ENCODE measurements around the gene FGF14.
A peak's percentile ranks its signal among the peaks of the same experiment; 100 is the strongest.

Gene FGF14

DNA sequence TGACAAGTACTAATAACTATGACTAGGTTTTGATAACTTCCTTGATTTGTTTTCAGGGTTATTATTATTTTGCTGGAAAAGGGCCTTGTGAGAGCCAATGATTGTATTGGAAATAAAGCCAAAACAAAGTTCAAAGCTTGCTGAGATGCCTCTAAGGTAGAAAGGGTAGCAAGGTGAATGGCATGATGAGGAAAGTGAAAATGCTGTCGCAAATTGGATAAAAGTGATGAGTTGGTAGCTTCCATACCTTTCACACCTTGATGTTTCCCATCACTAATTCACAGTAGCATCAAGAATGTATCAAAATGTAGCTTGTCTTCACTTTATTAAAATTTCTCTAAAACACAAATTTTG is 259.4 kb downstream of the FGF14 start:
- Histone ChIP-seq H3K36me3 (ENCODE audit: control insufficient read depth in 2 of 2, insufficient read depth in 1 of 2, low read length in 2 of 2) (no peaks in the 10 kb centered on the region), H3K4me1 (ENCODE audit: control insufficient read depth, insufficient read depth, low read length) (no peaks in the 10 kb centered on the region), H3K9me3 (ENCODE audit: control insufficient read depth, insufficient read depth, low read depth, low read length) (no peaks in the 10 kb centered on the region), H3K27ac (ENCODE audit: extremely low read depth, low read depth, low read length) (no peak overlapping the region), H3K4me3 (ENCODE audit: low read depth, low read length) (no peak overlapping the region)
- TF ChIP-seq ZNF843 (tag by site-specific recombination; IDR thresholded peaks at IDR 0.05) (no peak), ZFP41 (tag by site-specific recombination; IDR thresholded peaks at IDR 0.05; ENCODE audit: borderline replicate concordance) (no peak), ZNF350 (tag by site-specific recombination; IDR thresholded peaks at IDR 0.05) (no peak), ZNF37A (tag by site-specific recombination; IDR thresholded peaks at IDR 0.05) (no peak), ZNF324 (tag by site-specific recombination; IDR thresholded peaks at IDR 0.05) (no peak), ZNF747 (tag by site-specific recombination; IDR thresholded peaks at IDR 0.05) (no peak), ZNF473 (tag by site-specific recombination; IDR thresholded peaks at IDR 0.05) (no peak), BCL11A (tag by site-specific recombination; IDR thresholded peaks at IDR 0.05; ENCODE audit: low read depth) (no peak), ZNF133 (tag by site-specific recombination; IDR thresholded peaks at IDR 0.05) (no peak), SP3 (tag by site-specific recombination; IDR thresholded peaks at IDR 0.05) (no peak), ZNF221 (tag by site-specific recombination; IDR thresholded peaks at IDR 0.05; ENCODE audit: borderline replicate concordance) (no peak)
- TF ChIP-seq, protein P1, sequence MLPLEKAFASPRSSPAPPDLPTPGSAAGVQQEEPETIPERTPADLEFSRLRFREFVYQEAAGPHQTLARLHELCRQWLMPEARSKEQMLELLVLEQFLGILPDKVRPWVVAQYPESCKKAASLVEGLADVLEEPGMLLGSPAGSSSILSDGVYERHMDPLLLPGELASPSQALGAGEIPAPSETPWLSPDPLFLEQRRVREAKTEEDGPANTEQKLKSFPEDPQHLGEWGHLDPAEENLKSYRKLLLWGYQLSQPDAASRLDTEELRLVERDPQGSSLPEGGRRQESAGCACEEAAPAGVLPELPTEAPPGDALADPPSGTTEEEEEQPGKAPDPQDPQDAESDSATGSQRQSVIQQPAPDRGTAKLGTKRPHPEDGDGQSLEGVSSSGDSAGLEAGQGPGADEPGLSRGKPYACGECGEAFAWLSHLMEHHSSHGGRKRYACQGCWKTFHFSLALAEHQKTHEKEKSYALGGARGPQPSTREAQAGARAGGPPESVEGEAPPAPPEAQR (tag by site-specific recombination; IDR thresholded peaks at IDR 0.05), result no peak
- TF ChIP-seq, protein P2, sequence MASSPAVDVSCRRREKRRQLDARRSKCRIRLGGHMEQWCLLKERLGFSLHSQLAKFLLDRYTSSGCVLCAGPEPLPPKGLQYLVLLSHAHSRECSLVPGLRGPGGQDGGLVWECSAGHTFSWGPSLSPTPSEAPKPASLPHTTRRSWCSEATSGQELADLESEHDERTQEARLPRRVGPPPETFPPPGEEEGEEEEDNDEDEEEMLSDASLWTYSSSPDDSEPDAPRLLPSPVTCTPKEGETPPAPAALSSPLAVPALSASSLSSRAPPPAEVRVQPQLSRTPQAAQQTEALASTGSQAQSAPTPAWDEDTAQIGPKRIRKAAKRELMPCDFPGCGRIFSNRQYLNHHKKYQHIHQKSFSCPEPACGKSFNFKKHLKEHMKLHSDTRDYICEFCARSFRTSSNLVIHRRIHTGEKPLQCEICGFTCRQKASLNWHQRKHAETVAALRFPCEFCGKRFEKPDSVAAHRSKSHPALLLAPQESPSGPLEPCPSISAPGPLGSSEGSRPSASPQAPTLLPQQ (tag by site-specific recombination; IDR thresholded peaks at IDR 0.05), result no peak
- TF ChIP-seq, protein P3, sequence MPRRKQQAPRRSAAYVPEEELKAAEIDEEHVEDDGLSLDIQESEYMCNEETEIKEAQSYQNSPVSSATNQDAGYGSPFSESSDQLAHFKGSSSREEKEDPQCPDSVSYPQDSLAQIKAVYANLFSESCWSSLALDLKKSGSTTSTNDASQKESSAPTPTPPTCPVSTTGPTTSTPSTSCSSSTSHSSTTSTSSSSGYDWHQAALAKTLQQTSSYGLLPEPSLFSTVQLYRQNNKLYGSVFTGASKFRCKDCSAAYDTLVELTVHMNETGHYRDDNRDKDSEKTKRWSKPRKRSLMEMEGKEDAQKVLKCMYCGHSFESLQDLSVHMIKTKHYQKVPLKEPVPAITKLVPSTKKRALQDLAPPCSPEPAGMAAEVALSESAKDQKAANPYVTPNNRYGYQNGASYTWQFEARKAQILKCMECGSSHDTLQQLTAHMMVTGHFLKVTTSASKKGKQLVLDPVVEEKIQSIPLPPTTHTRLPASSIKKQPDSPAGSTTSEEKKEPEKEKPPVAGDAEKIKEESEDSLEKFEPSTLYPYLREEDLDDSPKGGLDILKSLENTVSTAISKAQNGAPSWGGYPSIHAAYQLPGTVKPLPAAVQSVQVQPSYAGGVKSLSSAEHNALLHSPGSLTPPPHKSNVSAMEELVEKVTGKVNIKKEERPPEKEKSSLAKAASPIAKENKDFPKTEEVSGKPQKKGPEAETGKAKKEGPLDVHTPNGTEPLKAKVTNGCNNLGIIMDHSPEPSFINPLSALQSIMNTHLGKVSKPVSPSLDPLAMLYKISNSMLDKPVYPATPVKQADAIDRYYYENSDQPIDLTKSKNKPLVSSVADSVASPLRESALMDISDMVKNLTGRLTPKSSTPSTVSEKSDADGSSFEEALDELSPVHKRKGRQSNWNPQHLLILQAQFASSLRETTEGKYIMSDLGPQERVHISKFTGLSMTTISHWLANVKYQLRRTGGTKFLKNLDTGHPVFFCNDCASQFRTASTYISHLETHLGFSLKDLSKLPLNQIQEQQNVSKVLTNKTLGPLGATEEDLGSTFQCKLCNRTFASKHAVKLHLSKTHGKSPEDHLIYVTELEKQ (tag by site-specific recombination; IDR thresholded peaks at IDR 0.05; ENCODE audit: borderline replicate concordance), result no peak
- POLR2A ChIA-PET, result no interaction called here
- CTCF ChIA-PET, result interaction anchor here (0.6 to 1.9 kb wide), 8 partner anchors 57 to 868 kb away, joined by 3 to 8 read pairs (median 3); no protein-coding TSS in a partner anchor

DNA sequence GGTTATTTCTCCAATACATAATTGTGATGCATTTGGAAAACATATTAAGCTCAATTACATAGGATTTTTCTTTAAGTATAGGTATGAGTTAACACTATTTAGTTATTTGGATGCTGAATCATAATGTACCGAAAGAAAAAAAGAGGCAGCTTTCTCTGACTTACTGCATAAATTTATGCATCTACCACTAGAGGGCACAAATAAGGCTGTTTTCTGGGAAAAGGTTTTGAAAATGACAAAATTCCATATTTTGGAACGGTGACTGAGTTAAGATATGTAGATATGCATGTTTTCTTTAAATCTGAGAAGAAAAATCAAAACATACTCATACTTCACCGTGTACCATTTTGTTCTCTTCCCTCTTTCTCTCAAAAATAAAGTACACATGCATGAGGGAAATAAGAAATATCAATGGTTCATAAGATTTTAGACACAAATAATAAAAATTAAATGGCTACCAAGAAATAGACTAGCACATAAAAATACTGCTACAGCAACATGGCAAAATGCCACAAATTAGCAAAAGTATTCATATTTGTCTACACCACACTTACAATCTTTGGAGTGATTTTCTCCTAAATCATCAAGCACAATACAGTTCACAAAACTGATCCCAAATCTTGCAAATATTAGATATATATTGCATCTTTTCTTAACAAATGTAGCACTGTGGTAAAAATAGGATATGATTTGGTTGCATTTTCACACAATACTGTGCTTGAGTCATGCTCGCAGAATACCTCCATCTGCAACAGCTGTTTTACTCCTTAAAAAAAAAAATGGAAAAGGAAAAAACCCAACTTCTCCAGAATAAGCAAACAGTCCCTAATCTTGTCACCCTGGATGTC is 260.0 kb downstream of the FGF14 start:
- TF ChIP-seq ZNF548 (tag by site-specific recombination; IDR thresholded peaks at IDR 0.05), result no peak
- TF ChIP-seq ZNF654 (tag by site-specific recombination; IDR thresholded peaks at IDR 0.05; ENCODE audit: low read depth), result 0 out of 2 replicates have a peak, but pooled peaks have one; percentile 17
- TF ChIP-seq, protein P4, sequence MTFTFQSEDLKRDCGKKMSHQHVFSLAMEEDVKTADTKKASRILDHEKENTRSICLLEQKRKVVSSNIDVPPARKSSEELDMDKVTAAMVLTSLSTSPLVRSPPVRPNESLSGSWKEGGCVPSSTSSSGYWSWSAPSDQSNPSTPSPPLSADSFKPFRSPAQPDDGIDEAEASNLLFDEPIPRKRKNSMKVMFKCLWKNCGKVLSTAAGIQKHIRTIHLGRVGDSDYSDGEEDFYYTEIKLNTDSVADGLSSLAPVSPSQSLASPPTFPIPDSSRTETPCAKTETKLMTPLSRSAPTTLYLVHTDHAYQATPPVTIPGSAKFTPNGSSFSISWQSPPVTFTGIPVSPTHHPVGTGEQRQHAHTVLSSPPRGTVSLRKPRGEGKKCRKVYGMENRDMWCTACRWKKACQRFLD (tag by site-specific recombination; IDR thresholded peaks at IDR 0.05), result no peak
- TF ChIP-seq, protein P5, sequence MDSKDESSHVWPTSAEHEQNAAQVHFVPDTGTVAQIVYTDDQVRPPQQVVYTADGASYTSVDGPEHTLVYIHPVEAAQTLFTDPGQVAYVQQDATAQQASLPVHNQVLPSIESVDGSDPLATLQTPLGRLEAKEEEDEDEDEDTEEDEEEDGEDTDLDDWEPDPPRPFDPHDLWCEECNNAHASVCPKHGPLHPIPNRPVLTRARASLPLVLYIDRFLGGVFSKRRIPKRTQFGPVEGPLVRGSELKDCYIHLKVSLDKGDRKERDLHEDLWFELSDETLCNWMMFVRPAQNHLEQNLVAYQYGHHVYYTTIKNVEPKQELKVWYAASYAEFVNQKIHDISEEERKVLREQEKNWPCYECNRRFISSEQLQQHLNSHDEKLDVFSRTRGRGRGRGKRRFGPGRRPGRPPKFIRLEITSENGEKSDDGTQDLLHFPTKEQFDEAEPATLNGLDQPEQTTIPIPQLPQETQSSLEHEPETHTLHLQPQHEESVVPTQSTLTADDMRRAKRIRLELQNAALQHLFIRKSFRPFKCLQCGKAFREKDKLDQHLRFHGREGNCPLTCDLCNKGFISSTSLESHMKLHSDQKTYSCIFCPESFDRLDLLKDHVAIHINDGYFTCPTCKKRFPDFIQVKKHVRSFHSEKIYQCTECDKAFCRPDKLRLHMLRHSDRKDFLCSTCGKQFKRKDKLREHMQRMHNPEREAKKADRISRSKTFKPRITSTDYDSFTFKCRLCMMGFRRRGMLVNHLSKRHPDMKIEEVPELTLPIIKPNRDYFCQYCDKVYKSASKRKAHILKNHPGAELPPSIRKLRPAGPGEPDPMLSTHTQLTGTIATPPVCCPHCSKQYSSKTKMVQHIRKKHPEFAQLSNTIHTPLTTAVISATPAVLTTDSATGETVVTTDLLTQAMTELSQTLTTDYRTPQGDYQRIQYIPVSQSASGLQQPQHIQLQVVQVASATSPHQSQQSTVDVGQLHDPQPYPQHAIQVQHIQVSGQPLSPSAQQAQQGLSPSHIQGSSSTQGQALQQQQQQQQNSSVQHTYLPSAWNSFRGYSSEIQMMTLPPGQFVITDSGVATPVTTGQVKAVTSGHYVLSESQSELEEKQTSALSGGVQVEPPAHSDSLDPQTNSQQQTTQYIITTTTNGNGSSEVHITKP (tag by site-specific recombination; IDR thresholded peaks at IDR 0.05), result no peak
- TF ChIP-seq, protein P6, sequence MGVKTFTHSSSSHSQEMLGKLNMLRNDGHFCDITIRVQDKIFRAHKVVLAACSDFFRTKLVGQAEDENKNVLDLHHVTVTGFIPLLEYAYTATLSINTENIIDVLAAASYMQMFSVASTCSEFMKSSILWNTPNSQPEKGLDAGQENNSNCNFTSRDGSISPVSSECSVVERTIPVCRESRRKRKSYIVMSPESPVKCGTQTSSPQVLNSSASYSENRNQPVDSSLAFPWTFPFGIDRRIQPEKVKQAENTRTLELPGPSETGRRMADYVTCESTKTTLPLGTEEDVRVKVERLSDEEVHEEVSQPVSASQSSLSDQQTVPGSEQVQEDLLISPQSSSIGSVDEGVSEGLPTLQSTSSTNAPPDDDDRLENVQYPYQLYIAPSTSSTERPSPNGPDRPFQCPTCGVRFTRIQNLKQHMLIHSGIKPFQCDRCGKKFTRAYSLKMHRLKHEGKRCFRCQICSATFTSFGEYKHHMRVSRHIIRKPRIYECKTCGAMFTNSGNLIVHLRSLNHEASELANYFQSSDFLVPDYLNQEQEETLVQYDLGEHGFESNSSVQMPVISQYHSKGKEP (tag by site-specific recombination; IDR thresholded peaks at IDR 0.05), result no peak
- no peak for TF ChIP-seq ZNF324 (tag by site-specific recombination; IDR thresholded peaks at IDR 0.05)
- no peak for TF ChIP-seq SETDB1 (IDR thresholded peaks at IDR 0.05; ENCODE audit: insufficient read length, low read length)
- Histone ChIP-seq H3K9me3 (ENCODE audit: control insufficient read depth, insufficient read depth, low read depth, low read length) (no peaks in the 10 kb centered on the region), H3K4me3 (ENCODE audit: low read depth, low read length) (no peak overlapping the region), H3K36me3 (ENCODE audit: control insufficient read depth in 2 of 2, insufficient read depth in 1 of 2, low read length in 2 of 2) (no peaks in the 10 kb centered on the region), H3K4me1 (ENCODE audit: control insufficient read depth, insufficient read depth, low read length) (no peaks in the 10 kb centered on the region), H3K27ac (ENCODE audit: extremely low read depth, low read depth, low read length) (no peak overlapping the region)
- POLR2A ChIA-PET, result no interaction called here
- CTCF ChIA-PET, result interaction anchor here (0.5 to 1.9 kb wide), 20 partner anchors 9 to 1420 kb away, joined by 3 to 10 read pairs (median 4); no protein-coding TSS in a partner anchor
